ENCODE results near the gene SEMA3F.

SEMA3F gene

DNA sequence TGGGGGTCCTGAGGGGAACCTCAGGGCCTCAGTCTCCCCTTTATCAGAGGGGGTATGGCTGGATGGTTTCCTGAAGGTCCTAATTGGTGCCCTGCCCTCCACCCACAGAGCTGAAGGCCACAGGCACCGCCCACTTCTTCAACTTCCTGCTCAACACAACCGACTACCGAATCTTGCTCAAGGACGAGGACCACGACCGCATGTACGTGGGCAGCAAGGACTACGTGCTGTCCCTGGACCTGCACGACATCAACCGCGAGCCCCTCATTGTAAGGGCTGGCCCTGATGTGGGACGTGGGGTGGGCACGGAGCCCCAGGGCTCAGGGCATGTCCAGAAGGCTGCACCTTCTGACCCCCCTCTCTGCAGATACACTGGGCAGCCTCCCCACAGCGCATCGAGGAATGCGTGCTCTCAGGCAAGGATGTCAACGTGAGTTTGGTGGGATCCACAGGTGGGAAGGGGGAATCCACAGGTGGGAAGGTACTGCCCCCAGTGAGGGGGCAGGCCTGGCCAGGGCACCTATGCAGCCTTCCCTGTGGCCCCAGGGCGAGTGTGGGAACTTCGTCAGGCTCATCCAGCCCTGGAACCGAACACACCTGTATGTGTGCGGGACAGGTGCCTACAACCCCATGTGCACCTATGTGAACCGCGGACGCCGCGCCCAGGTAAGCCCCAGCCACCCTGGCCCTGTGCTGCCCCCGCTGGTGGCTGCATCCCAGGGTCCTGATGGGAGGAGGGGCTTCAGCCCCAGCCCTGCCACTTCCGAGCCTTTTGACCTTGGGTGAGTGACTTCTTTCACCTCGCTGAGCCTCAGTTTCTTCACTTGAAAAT, 18.8 kb downstream of the SEMA3F start:
- TF ChIP-seq, protein P1, sequence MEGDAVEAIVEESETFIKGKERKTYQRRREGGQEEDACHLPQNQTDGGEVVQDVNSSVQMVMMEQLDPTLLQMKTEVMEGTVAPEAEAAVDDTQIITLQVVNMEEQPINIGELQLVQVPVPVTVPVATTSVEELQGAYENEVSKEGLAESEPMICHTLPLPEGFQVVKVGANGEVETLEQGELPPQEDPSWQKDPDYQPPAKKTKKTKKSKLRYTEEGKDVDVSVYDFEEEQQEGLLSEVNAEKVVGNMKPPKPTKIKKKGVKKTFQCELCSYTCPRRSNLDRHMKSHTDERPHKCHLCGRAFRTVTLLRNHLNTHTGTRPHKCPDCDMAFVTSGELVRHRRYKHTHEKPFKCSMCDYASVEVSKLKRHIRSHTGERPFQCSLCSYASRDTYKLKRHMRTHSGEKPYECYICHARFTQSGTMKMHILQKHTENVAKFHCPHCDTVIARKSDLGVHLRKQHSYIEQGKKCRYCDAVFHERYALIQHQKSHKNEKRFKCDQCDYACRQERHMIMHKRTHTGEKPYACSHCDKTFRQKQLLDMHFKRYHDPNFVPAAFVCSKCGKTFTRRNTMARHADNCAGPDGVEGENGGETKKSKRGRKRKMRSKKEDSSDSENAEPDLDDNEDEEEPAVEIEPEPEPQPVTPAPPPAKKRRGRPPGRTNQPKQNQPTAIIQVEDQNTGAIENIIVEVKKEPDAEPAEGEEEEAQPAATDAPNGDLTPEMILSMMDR (IDR thresholded peaks at IDR 0.05; ENCODE audit: low read depth, low read length): no peak
- no peak overlapping the region for H3K4me3 ChIP-seq (ENCODE audit: low read depth, low read length)
- DNase-seq (ENCODE audit: low read depth, low spot score): no peak
- in situ Hi-C loops (cut with HindIII; ENCODE audit: low sequenced_read_pairs): no loop called here

DNA sequence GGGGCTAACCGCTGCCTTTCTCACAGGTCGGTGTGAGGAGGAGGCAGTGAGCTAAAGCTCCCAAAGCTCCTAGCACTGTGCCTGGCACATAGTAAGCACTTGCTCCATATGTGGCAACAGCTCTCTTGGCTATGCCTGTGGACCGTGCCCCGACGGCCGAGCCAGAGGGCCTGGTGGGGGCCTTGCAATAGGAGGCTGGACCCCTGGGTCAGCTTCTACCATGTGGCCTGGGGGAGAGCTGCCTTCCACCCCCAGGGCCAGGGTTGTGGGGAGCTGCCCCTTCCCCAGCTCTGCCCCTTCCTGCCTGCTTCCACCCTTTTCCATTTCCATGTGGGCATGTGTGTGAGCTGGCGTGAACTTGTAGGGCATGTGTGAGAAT, 19.4 kb downstream of the SEMA3F start:
- no peak overlapping the region for H3K4me3 ChIP-seq (ENCODE audit: low read depth, low read length)
- DNase-seq (ENCODE audit: low read depth, low spot score): no peak
- in situ Hi-C loops (cut with HindIII; ENCODE audit: low sequenced_read_pairs): no loop called here
- TF ChIP-seq, protein P1 (IDR thresholded peaks at IDR 0.05; ENCODE audit: low read depth, low read length): no peak

DNA sequence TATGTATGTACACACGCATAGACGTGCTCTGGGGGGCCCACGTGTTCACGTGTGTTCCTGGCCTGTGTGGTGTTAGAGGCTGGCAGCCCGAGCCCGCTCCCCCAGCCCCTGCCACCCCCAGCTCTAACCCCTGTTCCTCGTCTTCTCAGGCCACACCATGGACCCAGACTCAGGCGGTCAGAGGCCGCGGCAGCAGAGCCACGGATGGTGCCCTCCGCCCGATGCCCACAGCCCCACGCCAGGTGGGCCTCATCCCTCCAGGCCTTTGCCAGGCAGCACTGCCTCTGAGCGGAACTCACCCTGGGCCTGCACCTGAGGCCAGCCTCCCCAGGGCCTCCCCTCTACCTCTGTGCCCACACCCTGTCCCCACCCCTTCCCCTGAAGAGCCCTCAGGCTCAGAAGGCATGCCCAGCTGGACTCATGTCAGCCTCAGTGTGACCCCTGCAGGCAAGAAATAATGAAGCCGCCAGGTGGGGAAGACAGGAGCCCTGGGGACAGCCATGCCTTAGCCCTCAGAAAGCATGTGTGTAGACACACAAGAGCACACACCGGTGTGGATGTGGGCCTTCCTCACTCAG, 19.9 kb downstream of the SEMA3F start:
- H3K4me3 ChIP-seq (ENCODE audit: low read depth, low read length): no peak overlapping the region
- in situ Hi-C loops (cut with HindIII; ENCODE audit: low sequenced_read_pairs): no loop called here
- TF ChIP-seq, protein P1 (IDR thresholded peaks at IDR 0.05; ENCODE audit: low read depth, low read length): no peak
- no peak for DNase-seq (ENCODE audit: low read depth, low spot score)

DNA sequence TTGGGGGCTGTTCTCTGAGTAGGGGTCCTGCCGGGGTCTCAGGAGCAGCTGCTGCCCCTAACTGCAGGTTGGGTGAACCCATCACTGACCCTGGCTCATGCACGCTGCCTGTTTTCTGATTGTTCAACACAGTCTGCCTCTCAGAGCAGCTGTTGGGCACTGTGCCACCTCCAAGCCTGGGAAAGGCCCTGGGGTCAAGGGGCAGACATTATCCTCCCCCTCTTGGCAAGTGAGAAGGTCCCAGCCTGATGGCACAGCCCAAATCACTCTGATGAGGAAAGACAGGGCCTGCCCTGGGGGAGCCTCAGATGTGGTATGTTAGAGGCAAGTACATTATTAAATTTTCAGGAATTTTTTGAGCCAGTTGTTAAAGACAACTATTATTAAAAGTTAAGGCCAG, 22.2 kb downstream of the SEMA3F start:
- no peak overlapping the region for H3K4me3 ChIP-seq (ENCODE audit: low read depth, low read length)
- TF ChIP-seq, protein P1 (IDR thresholded peaks at IDR 0.05; ENCODE audit: low read depth, low read length): no peak
- no peak for DNase-seq (ENCODE audit: low read depth, low spot score)
- in situ Hi-C loops (cut with HindIII; ENCODE audit: low sequenced_read_pairs): no loop called here

DNA sequence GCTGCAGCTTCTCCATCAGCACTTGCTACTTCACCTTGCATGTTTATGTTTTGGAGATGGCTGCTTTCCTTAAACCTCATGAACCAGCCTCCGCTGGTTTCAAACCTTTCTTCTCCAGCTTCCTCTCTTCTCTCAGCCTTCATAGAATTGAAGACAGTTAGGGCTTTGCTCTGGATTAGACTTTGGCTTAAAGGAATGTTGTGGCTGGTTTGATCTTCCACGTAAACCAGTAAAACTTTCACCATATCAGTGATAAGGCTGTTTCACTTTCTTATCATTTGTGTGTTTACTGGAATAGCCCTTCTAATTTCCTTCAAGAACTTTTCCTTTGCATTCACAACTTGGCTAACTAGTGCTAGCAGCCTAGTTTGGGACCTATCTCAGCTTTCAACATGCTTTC, 24.6 kb downstream of the SEMA3F start:
- in situ Hi-C loops (cut with HindIII; ENCODE audit: low sequenced_read_pairs): no loop called here
- TF ChIP-seq, protein P1 (IDR thresholded peaks at IDR 0.05; ENCODE audit: low read depth, low read length): no peak

DNA sequence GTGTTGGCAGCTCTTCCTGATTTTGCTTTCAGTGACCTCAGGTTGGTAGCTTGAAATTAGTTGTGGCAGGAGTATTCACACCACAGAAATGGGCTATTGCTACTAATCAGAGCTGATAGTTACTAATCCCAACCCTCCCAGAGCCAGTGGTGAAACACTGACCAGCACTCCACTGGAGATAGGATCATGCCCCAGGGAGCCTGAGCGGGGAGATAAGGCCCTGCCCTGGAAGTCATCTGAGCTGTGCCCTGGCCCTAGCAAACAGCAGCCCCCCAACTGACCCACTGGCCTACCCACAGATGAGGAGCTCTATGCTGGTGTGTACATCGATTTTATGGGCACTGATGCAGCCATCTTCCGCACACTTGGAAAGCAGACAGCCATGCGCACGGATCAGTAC, 26.9 kb downstream of the SEMA3F start:
- TF ChIP-seq, protein P1 (IDR thresholded peaks at IDR 0.05; ENCODE audit: low read depth, low read length): no peak
- in situ Hi-C loops (cut with HindIII; ENCODE audit: low sequenced_read_pairs): no loop called here
- DNase-seq (ENCODE audit: low read depth, low spot score): no peak

More for the DNA sequence above, 24.6 kb downstream of the SEMA3F start:
- DNase-seq (ENCODE audit: low read depth, low spot score): no peak
- no peak overlapping the region for H3K4me3 ChIP-seq (ENCODE audit: low read depth, low read length)

More for the DNA sequence above, 26.9 kb downstream of the SEMA3F start:
- H3K4me3 ChIP-seq (ENCODE audit: low read depth, low read length): no peak overlapping the region

All from astrocyte of the spinal cord (primary cell).